ENCODE measurements around the gene LEP. TPM values are rescaled to one million over a fixed set of nuclear protein-coding genes. Genes with fewer than 3 reads are reported as not detected.

Gene LEP
- total RNA-seq, 1 experiment from 2014 or later, result not detected

DNA sequence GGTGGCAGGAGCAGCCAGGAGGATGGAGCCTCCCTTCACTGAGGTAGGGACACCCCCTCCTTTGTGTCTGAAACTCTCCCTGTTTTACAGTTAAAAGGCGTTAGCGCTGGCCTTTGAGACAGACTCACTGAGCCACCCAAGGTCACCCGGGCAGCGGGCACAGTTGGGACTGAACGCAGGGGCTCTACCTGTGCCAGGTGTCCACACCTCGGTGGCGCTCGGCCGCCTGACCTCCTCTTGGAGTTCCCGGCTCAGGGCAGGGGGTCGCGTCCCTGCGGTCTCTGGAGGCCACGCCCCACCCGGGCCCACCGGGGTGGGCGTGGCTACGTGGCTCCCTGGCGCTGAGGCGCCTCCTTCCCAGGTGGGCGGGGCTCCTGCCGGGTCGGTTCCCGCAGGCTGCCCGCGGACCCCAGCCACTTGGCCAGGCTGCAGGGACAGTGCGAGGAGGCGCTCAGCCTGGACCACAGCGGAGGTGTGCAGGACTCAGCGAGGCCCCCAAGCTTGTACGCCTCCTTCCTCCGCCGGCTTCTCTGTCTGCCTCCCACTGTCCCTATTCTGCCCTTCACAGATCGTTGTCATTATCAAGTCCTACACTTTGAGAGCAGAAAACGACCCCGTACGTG is 39.9 kb upstream of the LEP start:
- Histone ChIP-seq H3K14ac (ENCODE audit: insufficient read depth, low read length) (no peak overlapping the region), H4K5ac (ENCODE audit: insufficient read length, low read depth, low read length) (no peak overlapping the region), H3T11ph (ENCODE audit: low read length) (no peak overlapping the region), H3K79me2 (ENCODE audit: insufficient read depth, low read length) (no peaks in the 10 kb centered on the region), H3K56ac (ENCODE audit: insufficient read length, low read depth, low read length) (no peak overlapping the region), H2BK15ac (ENCODE audit: low read depth, low read length) (no peak overlapping the region), H2AK5ac (ENCODE audit: insufficient read length, low read length) (no peak overlapping the region), H2AFZ (ENCODE audit: low read length) (no peak overlapping the region), H3K23ac (ENCODE audit: insufficient read length, low read depth, low read length) (no peak overlapping the region), H3K4me2 (ENCODE audit: insufficient read depth, insufficient read length, low read length) (peak overlapping the region; percentile 77), H3K27me3 (ENCODE audit: insufficient read depth, low read length) (peaks cover 15% of the 10 kb centered on the region), H3K23me2 (ENCODE audit: insufficient read length, low read depth, low read length, poor library complexity, severe bottlenecking) (peaks cover 5% of the 10 kb centered on the region), H3K27ac (ENCODE audit: insufficient read length, low read depth, low read length) (no peak overlapping the region), H3K18ac (ENCODE audit: insufficient read length, low read depth, low read length) (no peak overlapping the region), H3K9ac (ENCODE audit: extremely low read depth, insufficient read length, low read length) (no peak overlapping the region), H4K91ac (ENCODE audit: insufficient read length, low read depth, low read length) (no peak overlapping the region), H2BK20ac (ENCODE audit: low read depth, low read length, poor library complexity, severe bottlenecking) (no peak overlapping the region), H4K8ac (replicated peaks; ENCODE audit: insufficient read length, low read depth, low read length) (no peak overlapping the region), H3K4ac (ENCODE audit: low read depth, low read length) (no peak overlapping the region), H3K4me1 (ENCODE audit: insufficient read depth, low read length) (0 out of 2 replicates have a peak, but pooled peaks cover 4% of the 10 kb centered on the region), H3K9me3 (ENCODE audit: control insufficient read depth, low read depth, low read length) (no peaks in the 10 kb centered on the region), H2BK120ac (ENCODE audit: low read depth, low read length, poor library complexity, severe bottlenecking) (no peak overlapping the region), H3K79me1 (ENCODE audit: insufficient read depth, low read depth, low read length, poor library complexity, severe bottlenecking) (no peaks in the 10 kb centered on the region), H2BK12ac (ENCODE audit: insufficient read length, low read depth, low read length) (no peak overlapping the region), H4K20me1 (ENCODE audit: control insufficient read depth, insufficient read depth, insufficient read length) (no peaks in the 10 kb centered on the region), H2BK5ac (ENCODE audit: insufficient read length, low read length) (no peak overlapping the region)
- Mint-ChIP-seq H3K27me3 (ENCODE audit: low read depth) (peaks cover 86% of the 10 kb centered on the region), H3K4me1 (peaks cover 20 to 29% of the 10 kb centered on the region in 2 experiments), H3K9me3 (peaks cover 5 to 7% of the 10 kb centered on the region in 2 experiments), H3K4me3 (peak overlapping the region; percentile 61 to 78), H3K27ac (no peak overlapping the region), H3K36me3 (ENCODE audit: insufficient read depth in 1 of 3, low read depth in 3 of 3) (no peaks in the 10 kb centered on the region)
- DNase-seq, result peak; percentile 87
- WGBS (ENCODE audit: extremely low coverage, insufficient read length, low lambda C conversion rate), result no CpG with 5 or more reads among the region's 37 CpGs
- TF ChIP-seq, protein P1, sequence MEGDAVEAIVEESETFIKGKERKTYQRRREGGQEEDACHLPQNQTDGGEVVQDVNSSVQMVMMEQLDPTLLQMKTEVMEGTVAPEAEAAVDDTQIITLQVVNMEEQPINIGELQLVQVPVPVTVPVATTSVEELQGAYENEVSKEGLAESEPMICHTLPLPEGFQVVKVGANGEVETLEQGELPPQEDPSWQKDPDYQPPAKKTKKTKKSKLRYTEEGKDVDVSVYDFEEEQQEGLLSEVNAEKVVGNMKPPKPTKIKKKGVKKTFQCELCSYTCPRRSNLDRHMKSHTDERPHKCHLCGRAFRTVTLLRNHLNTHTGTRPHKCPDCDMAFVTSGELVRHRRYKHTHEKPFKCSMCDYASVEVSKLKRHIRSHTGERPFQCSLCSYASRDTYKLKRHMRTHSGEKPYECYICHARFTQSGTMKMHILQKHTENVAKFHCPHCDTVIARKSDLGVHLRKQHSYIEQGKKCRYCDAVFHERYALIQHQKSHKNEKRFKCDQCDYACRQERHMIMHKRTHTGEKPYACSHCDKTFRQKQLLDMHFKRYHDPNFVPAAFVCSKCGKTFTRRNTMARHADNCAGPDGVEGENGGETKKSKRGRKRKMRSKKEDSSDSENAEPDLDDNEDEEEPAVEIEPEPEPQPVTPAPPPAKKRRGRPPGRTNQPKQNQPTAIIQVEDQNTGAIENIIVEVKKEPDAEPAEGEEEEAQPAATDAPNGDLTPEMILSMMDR (conservative IDR thresholded peaks at IDR 0.05), result no peak

Measured in H9 (cell line).